AG20443 (cell line): ENCODE results near the gene UTF1.
A peak's percentile ranks its signal among the peaks of the same experiment; 100 is the strongest.

Experiments used
- DNase-seq: peaks from one replicate; pipeline ENCODE4 v3.0.0; 2012; ENCODE audit warnings: low spot score, mixed read lengths

UTF1 gene

DNA sequence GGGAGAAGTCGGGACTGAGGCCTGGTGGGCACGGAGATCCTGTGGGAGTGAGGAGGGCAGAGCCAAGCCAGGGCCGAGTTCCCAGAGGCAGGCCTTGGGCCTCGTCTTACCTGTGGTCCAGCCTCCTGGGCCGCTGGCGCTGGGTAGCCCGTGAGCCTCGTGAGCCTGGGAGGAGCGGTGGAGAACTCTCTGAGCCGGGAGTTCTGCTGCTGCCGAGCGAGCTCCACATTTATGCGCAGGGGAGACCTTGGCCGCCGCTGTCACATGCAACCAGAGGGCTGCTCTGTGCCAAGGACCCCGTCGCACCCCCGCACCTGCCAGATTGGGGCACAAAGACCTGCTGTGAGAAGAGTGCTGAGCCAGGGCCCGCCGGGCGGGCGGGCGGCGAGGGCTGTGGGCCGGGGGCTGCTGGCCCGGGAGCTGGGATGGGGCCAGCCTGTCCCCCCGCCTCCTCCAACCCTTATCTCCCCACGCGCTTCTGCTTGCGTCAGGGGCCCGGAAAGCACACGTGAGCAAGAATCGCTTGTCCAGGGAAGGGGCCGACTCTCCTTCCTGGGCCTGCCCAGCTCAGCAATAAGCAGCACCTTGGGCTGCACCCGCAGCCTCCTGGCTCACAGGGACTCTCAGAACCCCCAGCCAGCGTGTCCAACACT is 17.8 kb downstream of the UTF1 start:
- no peak for DNase-seq

DNA sequence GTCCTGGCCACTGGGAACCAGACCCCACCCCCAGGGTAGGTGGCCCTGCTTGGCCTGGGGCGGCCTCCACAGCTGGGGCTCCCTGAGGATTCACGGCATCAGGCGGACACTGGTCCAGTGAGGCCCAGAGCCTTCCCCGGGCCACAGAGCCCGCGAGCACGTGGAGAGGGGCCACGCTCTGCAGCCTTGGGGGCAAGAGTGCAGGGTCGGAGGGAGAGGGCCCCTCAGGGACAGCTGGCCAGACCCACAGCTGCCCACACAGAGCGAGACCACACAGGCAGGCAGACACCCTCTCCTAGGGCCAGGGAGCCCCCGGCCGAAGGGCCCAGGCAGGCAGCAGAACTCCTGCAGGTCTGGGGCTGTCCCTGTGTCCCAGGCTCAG is 18.3 kb downstream of the UTF1 start:
- no peak for DNase-seq

- DNase-seq = no peak
Measured at GRCh38 chr10:133249094-133249780, 19.2 kb downstream of the UTF1 start.

- no peak for DNase-seq
Measured at GRCh38 chr10:133249975-133250754, 20.1 kb downstream of the UTF1 start.

DNA sequence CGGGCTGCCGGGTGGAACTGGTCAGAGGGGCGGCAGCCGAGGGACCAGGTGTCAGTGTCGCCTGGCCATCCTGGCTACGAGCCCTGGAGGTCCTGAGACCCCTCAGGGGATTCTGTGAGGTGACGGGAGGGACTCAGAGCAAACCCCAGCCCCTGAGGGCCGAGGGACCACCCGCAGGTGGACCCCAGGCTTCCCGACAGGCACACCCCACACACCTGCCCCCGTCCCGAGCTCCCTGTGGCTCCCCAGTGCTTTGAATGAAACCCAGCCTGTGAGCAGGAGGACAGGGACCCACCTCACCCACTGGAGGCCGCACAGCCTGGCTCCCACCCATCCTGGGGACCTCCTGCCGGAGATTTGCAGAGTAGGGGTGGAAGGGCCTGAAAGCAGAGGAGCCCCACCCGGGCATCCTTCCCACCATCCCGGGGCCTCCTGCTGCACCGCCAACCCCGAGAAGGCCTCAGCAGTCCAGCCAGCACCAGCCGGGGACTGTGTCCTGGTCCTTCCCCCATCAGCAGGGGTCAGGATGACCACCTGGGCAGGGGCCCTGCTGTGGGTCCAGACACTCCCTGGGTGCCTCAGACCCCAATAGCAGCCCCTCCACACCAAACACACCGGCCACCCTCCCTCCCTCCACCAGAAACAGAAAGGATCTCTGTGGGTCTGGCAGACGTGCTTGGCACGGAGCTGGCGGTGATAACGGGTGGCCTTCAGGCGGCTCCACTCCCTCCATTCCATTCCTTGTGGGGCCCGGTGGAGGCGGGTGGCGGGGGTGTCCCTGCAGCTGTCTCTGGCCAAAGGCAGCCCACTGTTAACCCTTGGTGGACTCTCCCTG is 21.6 kb downstream of the UTF1 start:
- DNase-seq = no peak

GRCh38 chr10:133252223-133252552 is 22.2 kb downstream of the UTF1 start:
- no peak for DNase-seq

DNA sequence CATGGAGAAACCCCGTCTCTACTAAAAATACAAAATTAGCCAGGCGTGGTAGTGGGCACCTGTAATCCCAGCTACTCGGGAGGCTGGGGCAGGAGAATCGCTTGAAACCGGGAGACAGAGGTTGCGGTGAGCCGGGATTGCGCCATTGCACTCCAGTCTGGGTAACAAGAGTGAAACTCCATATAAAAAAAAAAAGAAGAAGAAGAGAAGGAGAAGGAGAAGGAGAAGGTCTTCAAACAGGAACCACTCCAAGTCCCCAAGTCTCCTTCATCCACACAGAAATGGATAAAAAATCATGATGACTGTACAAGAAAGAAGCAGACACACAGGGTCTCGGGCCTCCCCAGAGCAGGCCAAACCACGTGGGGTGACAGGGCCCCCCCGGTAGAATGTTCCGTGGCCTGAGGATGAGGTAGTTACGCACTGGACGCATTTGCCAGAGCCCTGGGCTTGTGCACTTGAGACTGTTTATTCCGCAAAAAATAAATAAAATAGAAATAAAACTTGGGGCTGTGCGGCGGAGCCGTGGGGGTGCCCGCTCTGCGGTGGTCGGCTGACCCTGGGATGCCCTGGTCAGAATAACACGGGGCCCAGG is 23.4 kb downstream of the UTF1 start:
- no peak for DNase-seq

GRCh38 chr10:133254421-133255120 is 24.6 kb downstream of the UTF1 start:
- DNase-seq = no peak

DNA sequence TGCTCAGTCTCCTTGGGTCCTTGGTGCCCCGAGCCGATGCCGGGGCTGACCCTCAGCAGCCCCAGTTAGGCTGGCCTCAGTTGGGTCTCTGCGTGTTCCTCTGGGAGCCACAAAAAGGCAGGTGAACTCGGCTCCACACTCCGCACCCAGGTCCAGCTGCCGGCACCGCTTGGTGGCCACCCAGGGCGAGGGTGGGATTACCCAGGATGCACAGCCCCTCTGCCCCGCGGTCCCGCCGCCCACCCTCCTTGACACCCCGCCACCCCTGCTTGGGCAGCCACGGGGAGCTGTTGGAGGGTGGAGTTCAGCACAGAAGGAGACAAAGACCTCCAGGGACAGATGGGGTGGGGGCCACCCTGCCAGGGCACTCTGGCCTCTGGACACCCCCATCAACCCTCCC is 25.3 kb downstream of the UTF1 start:
- DNase-seq = no peak

DNA sequence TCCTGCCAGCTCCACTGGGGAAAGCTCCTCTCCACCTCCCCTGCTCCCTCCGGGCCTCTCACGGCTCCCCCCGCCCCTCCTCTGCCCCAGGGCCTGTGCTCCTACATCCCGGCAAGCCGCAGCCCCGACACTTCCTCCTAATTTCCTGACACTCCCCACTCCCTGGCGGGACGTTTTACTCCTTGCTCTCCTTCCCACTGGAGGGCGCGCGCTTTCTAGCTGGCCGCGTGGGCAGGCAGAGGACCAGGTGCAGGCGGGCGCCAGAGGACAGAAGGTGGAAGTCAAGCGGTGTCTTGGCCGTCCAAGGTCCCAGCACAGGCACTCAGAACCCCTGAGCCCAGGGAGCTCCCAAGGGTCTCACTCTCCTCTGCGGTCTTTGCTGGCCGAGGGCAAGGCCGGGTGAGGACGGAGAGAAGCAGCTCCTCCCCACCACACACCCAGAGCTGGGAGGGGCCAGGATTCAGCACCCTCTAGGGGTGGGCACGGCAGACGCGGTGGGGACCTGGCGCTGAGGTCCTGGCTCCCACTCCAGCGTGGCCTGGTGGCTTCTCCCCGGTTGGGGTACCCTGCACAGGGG is 27.6 kb downstream of the UTF1 start:
- DNase-seq = no peak

GRCh38 chr10:133258066-133258817 is 28.2 kb downstream of the UTF1 start:
- no peak for DNase-seq

DNA sequence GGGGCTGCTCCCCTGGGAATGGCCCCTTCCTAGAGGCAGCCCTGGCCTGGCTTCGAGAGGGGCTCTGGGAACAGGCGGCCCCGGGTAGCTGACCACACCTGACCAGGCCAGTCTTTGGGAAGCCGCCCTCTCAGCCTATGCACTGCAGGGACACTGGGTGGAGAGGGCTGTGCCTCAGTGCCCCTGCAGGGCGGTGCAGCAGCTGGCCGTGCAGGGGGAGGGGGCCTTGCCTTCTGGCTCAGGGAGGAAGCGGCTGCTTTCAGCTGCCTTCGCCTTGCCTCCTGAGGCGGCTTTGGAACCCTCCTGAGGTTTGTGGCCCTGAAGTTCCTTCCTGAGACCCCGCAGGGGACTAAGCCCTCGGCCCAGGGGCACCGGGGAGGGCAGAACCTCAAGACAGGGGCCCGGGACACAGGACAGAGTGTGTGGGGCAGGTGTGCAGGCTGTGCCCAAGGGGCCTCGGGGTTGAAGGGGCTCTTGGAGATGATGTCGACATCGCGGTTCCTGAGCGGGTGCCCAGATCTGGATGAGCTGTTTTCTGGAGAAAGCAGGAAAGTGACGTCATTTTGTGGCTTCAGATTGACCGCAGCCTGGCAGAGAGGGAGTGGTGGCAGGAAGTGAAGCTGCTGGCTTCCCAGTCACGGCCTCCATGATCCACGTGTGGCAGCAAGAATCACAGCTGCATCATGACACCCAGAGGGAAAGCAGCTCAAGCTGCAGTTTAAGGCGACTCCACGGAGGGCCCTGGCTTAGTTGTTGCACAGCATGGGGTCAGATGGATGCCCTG is 29.0 kb downstream of the UTF1 start:
- peak; percentile 96 for DNase-seq

GRCh38 chr10:133259602-133259989 is 29.6 kb downstream of the UTF1 start:
- DNase-seq = no peak

GRCh38 chr10:133260895-133261725 is 31.1 kb downstream of the UTF1 start:
- DNase-seq = peak; percentile 73

- peak; percentile 92 for DNase-seq
Measured at GRCh38 chr10:133261726-133262325, 31.8 kb downstream of the UTF1 start.

DNA sequence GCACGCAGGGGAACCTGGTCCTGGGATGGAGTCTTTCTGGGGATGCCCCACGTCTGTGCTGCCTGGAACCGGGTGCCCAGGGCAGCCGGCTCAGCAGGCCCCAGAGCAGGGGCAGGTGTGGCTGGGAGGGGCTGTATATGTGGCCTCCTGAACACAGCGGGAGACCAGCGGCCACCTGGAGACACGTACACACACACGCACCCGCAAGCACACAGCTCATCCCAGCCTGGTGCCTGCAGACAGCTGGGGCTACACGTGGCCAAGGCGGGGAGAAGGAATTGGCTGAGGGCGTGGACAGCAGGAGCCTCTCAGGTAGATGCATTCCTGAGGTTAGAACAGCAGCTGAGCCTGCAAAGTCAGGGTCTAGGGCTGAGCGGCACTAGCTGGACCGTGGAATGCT is 32.7 kb downstream of the UTF1 start:
- no peak for DNase-seq

DNA sequence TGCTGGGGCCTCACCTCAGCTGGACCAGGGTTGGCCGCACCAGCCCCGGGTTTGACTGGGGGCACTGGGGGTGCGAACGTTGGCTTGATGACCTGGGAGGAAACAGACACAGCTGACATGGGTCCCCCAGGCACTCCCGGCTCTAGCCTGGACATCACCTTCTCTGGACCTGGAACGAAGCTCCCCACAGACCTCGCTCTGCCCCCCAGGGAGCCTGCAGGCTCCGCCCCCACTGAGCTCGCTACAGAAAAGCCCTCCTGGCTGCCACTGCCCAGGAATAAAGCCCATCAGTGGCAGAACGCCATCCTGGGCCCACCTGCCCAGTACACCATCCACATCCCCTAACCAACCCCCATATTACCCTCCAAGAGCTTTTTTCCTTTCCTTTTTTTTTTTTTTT is 33.7 kb downstream of the UTF1 start:
- no peak for DNase-seq

GRCh38 chr10:133264461-133264860 is 34.4 kb downstream of the UTF1 start:
- no peak for DNase-seq
